WTC11 (cell line): ENCODE results near the gene PLXND1. TPM values are rescaled to one million over a fixed set of nuclear protein-coding genes. Genes with fewer than 3 reads are reported as not detected.

Source experiments
- ATAC-seq: fragments of 200-7000 bp; cut with Tn5 transposase; 2 replicates; pipeline ENCODE4 v1.10.0; 2021; ENCODE audit warnings: mild to moderate bottlenecking, moderate library complexity
- CTCF ChIA-PET: fragments of 300-600 bp; sonication (Branson Sonifier 250); formaldehyde crosslinking; loops from one replicate; lab custom pipeline; 2021; ENCODE audit warnings: antibody characterized with exemption; lab: Charles Lee
- POLR2A ChIA-PET: fragments of 350-600 bp; sonication (Branson Sonifier 250); formaldehyde crosslinking; loops from one replicate; lab custom pipeline; 2021; ENCODE audit warnings: antibody characterized with exemption; lab: Charles Lee
- DNase-seq: peaks from one replicate; pipeline ENCODE4 v3.0.0; 2021; ENCODE audit warnings: low spot score
- H3K27ac Mint-ChIP-seq: 2 replicates; pipeline ENCODE4 v1.8.0; 2021; ENCODE audit warnings: mixed read lengths
- H3K27me3 Mint-ChIP-seq: 2 replicates; pipeline ENCODE4 v1.8.0; 2021; ENCODE audit warnings: low read depth, mild to moderate bottlenecking, moderate library complexity, mixed read lengths
- H3K36me3 Mint-ChIP-seq: 2 replicates; pipeline ENCODE4 v1.8.0; 2021; ENCODE audit warnings: mixed read lengths
- H3K4me1 Mint-ChIP-seq: 2 replicates; pipeline ENCODE4 v1.8.0; 2022; ENCODE audit warnings: mixed read lengths
- H3K4me3 Mint-ChIP-seq: 2 replicates; pipeline ENCODE4 v1.8.0; 2021; ENCODE audit warnings: mild to moderate bottlenecking, moderate library complexity, mixed read lengths
- H3K9me3 Mint-ChIP-seq: 2 replicates; pipeline ENCODE4 v1.8.0; 2021; ENCODE audit warnings: mixed read lengths
- ELF4 ChIP-seq: sonication (generic); formaldehyde crosslinking; IDR thresholded peaks from 2 replicates; pipeline ENCODE4 v1.8.1; 2022; ENCODE audit warnings: low read depth, mild to moderate bottlenecking, moderate library complexity, missing genetic modification reagents
- ESRRA ChIP-seq: sonication (generic); formaldehyde crosslinking; IDR thresholded peaks from 2 replicates; pipeline ENCODE4 v1.8.1; 2022; ENCODE audit warnings: mild to moderate bottlenecking, missing genetic modification reagents, borderline replicate concordance
- FOXK1 ChIP-seq: sonication (generic); formaldehyde crosslinking; IDR thresholded peaks from 2 replicates; pipeline ENCODE4 v1.8.0; 2022; ENCODE audit warnings: mild to moderate bottlenecking, moderate library complexity, missing genetic modification reagents
- GABPB1 ChIP-seq: sonication (generic); formaldehyde crosslinking; IDR thresholded peaks from 2 replicates; pipeline ENCODE4 v1.8.1; 2023; ENCODE audit warnings: mild to moderate bottlenecking, missing genetic modification reagents
- GRHL2 ChIP-seq: fragments of 250-450 bp; sonication (Bioruptor Pico); IDR thresholded peaks from 2 replicates; pipeline ENCODE4 v1.8.0; 2022; ENCODE audit warnings: mild to moderate bottlenecking, moderate library complexity; ENCODE audit not compliant: insufficient replicate concordance, severe bottlenecking
- HMGA2 ChIP-seq: fragments of 250-450 bp; sonication (Bioruptor Pico); IDR thresholded peaks from 2 replicates; pipeline ENCODE4 v1.4.0; 2021; ENCODE audit warnings: mild to moderate bottlenecking, moderate library complexity
- JAZF1 ChIP-seq: fragments of 250-450 bp; sonication (Bioruptor Pico); IDR thresholded peaks from 2 replicates; pipeline ENCODE4 v1.9.0; 2021; ENCODE audit warnings: moderate library complexity, mild to moderate bottlenecking, inconsistent platforms
- KAT7 ChIP-seq: sonication (generic); formaldehyde crosslinking; IDR thresholded peaks from 2 replicates; pipeline ENCODE4 v1.8.1; 2023; ENCODE audit warnings: missing genetic modification reagents, mild to moderate bottlenecking, borderline replicate concordance
- MYBL2 ChIP-seq: sonication (generic); formaldehyde crosslinking; IDR thresholded peaks from 2 replicates; pipeline ENCODE4 v1.8.1; 2023; ENCODE audit warnings: mild to moderate bottlenecking, moderate library complexity, missing genetic modification reagents
- NFATC4 ChIP-seq: fragments of 250-450 bp; sonication (Bioruptor Pico); IDR thresholded peaks from 2 replicates; pipeline ENCODE4 v1.9.0; 2021; ENCODE audit warnings: mild to moderate bottlenecking
- NFE2L1 ChIP-seq: sonication (generic); formaldehyde crosslinking; IDR thresholded peaks from 2 replicates; pipeline ENCODE4 v1.8.1; 2023; ENCODE audit warnings: missing genetic modification reagents
- NFYB ChIP-seq: sonication (generic); formaldehyde crosslinking; conservative IDR thresholded peaks from 2 replicates; pipeline ENCODE4 v1.8.0; 2022; ENCODE audit warnings: low read depth, missing genetic modification reagents
- NR1H2 ChIP-seq: sonication (generic); formaldehyde crosslinking; IDR thresholded peaks from 2 replicates; pipeline ENCODE4 v1.9.0; 2021; ENCODE audit warnings: mild to moderate bottlenecking, moderate library complexity, missing genetic modification reagents
- NR2C2 ChIP-seq: sonication (generic); formaldehyde crosslinking; IDR thresholded peaks from 2 replicates; pipeline ENCODE4 v1.8.0; 2022; ENCODE audit warnings: mild to moderate bottlenecking, missing genetic modification reagents
- NR3C1 ChIP-seq: sonication (generic); formaldehyde crosslinking; conservative IDR thresholded peaks from 2 replicates; pipeline ENCODE4 v1.8.1; 2023; ENCODE audit warnings: low read depth, mild to moderate bottlenecking, missing genetic modification reagents
- OVOL2 ChIP-seq: fragments of 250-450 bp; sonication (Bioruptor Pico); IDR thresholded peaks from 2 replicates; pipeline ENCODE4 v1.9.0; 2021; ENCODE audit warnings: mild to moderate bottlenecking, borderline replicate concordance
- SMAD3 ChIP-seq: sonication (generic); formaldehyde crosslinking; IDR thresholded peaks from 2 replicates; pipeline ENCODE4 v1.8.0; 2022; ENCODE audit warnings: missing genetic modification reagents, mild to moderate bottlenecking, borderline replicate concordance
- TEAD1 ChIP-seq: sonication (generic); formaldehyde crosslinking; IDR thresholded peaks from 2 replicates; pipeline ENCODE4 v1.8.0; 2022; ENCODE audit warnings: mild to moderate bottlenecking, missing genetic modification reagents
- TEAD4 ChIP-seq: sonication (generic); formaldehyde crosslinking; IDR thresholded peaks from 2 replicates; pipeline ENCODE4 v1.8.0; 2022; ENCODE audit warnings: mild to moderate bottlenecking, missing genetic modification reagents
- ZNF138 ChIP-seq: sonication (generic); formaldehyde crosslinking; conservative IDR thresholded peaks from 2 replicates; pipeline ENCODE4 v1.8.1; 2022; ENCODE audit warnings: mild to moderate bottlenecking, moderate library complexity, missing genetic modification reagents
- ZNF219 ChIP-seq: sonication (generic); formaldehyde crosslinking; IDR thresholded peaks from 2 replicates; pipeline ENCODE4 v1.8.0; 2023; ENCODE audit warnings: missing genetic modification reagents, mild to moderate bottlenecking, borderline replicate concordance
- ZNF396 ChIP-seq: fragments of 250-450 bp; sonication (Bioruptor Pico); IDR thresholded peaks from 2 replicates; pipeline ENCODE4 v1.8.0; 2021; ENCODE audit warnings: mild to moderate bottlenecking, moderate library complexity, borderline replicate concordance
- total RNA-seq: library from RNA; stranded (reverse); gene quantifications from 3 replicates; pipeline ENCODE4 v1.2.3, GENCODE V29; 2021
- TF ChIP-seq, protein P1 (sequence below): fragments of 250-450 bp; sonication (Bioruptor Pico); IDR thresholded peaks from 2 replicates; pipeline ENCODE4 v1.8.0; 2021; ENCODE audit warnings: mild to moderate bottlenecking
- TF ChIP-seq, protein P2 (sequence below): sonication (generic); formaldehyde crosslinking; IDR thresholded peaks from 2 replicates; pipeline ENCODE4 v1.8.1; 2022; ENCODE audit warnings: mild to moderate bottlenecking, moderate library complexity, missing genetic modification reagents
- TF ChIP-seq, protein P3 (sequence below): sonication (generic); formaldehyde crosslinking; IDR thresholded peaks from 2 replicates; pipeline ENCODE4 v1.8.0; 2023; ENCODE audit warnings: missing genetic modification reagents
- TF ChIP-seq, protein P4 (sequence below): fragments of 250-450 bp; sonication (Bioruptor Pico); IDR thresholded peaks from 2 replicates; pipeline ENCODE4 v2.1.2; 2022; ENCODE audit warnings: mild to moderate bottlenecking, moderate library complexity
- TF ChIP-seq, protein P5 (sequence below): sonication (generic); formaldehyde crosslinking; IDR thresholded peaks from 2 replicates; pipeline ENCODE4 v1.8.1; 2023; ENCODE audit warnings: mild to moderate bottlenecking, moderate library complexity, missing genetic modification reagents
- TF ChIP-seq, protein P6 (sequence below): sonication (generic); formaldehyde crosslinking; IDR thresholded peaks from 2 replicates; pipeline ENCODE4 v1.8.1; 2023; ENCODE audit warnings: mild to moderate bottlenecking, missing genetic modification reagents, moderate library complexity

The PLXND1 gene
- total RNA-seq, 1 experiment from 2014 or later: 56.7 TPM

DNA sequence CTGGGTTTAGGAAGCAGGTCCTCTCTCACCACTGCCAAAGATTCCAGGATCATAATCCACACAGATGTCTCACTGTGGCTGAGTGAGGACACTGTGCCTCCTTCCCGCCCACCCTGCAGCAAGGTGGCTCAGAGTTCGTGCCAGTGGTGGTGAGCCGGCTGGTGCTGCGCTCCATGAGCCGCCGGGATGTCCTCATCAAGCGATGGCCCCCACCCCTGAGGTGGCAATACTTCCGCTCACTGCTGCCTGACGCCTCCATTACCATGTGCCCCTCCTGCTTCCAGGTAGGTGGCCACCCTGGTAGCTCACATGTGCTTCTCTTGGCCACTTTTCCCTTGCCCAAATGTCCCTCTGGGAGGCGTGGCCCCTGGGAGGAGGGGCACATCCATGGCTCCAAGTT is 87.0 kb downstream of the PLXND1 start:
- CTCF ChIA-PET: interaction anchor here (0.6 kb wide), 1 partner anchor 11 kb away, joined by 3 read pairs; no protein-coding TSS in a partner anchor
- H3K27me3 Mint-ChIP-seq: no peaks in the 10 kb centered on the region
- H3K9me3 Mint-ChIP-seq: no peaks in the 10 kb centered on the region
- 0 out of 2 replicates have a peak, but pooled peaks cover 2% of the 10 kb centered on the region for H3K4me1 Mint-ChIP-seq
- no peak for ATAC-seq
- no peak for DNase-seq
- no peaks in the 10 kb centered on the region; the same call in 1 of the 2 replicates for H3K36me3 Mint-ChIP-seq
- no peak overlapping the region for H3K4me3 Mint-ChIP-seq
- H3K27ac Mint-ChIP-seq: no peak overlapping the region
- POLR2A ChIA-PET: no interaction called here
- TF ChIP-seq SMAD3 (CRISPR knock-in tag) (no peak), GABPB1 (CRISPR knock-in tag) (no peak), NFYB (no peak), JAZF1 (CRISPR knock-in tag) (no peak), TEAD1 (CRISPR knock-in tag) (no peak), HMGA2 (CRISPR knock-in tag) (no peak), NR2C2 (CRISPR knock-in tag) (no peak), KAT7 (CRISPR knock-in tag) (no peak), NR1H2 (CRISPR knock-in tag) (no peak), ESRRA (CRISPR knock-in tag) (no peak), ZNF396 (CRISPR knock-in tag) (no peak), NFATC4 (CRISPR knock-in tag) (no peak), GRHL2 (no peak), ZNF138 (no peak)
- TF ChIP-seq, protein P1, sequence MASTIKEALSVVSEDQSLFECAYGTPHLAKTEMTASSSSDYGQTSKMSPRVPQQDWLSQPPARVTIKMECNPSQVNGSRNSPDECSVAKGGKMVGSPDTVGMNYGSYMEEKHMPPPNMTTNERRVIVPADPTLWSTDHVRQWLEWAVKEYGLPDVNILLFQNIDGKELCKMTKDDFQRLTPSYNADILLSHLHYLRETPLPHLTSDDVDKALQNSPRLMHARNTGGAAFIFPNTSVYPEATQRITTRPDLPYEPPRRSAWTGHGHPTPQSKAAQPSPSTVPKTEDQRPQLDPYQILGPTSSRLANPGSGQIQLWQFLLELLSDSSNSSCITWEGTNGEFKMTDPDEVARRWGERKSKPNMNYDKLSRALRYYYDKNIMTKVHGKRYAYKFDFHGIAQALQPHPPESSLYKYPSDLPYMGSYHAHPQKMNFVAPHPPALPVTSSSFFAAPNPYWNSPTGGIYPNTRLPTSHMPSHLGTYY (CRISPR knock-in tag): no peak
- TF ChIP-seq, protein P2, sequence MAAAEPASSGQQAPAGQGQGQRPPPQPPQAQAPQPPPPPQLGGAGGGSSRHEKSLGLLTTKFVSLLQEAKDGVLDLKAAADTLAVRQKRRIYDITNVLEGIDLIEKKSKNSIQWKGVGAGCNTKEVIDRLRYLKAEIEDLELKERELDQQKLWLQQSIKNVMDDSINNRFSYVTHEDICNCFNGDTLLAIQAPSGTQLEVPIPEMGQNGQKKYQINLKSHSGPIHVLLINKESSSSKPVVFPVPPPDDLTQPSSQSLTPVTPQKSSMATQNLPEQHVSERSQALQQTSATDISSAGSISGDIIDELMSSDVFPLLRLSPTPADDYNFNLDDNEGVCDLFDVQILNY (CRISPR knock-in tag): no peak
- TF ChIP-seq, protein P3, sequence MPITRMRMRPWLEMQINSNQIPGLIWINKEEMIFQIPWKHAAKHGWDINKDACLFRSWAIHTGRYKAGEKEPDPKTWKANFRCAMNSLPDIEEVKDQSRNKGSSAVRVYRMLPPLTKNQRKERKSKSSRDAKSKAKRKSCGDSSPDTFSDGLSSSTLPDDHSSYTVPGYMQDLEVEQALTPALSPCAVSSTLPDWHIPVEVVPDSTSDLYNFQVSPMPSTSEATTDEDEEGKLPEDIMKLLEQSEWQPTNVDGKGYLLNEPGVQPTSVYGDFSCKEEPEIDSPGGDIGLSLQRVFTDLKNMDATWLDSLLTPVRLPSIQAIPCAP: no peak
- TF ChIP-seq, protein P4, sequence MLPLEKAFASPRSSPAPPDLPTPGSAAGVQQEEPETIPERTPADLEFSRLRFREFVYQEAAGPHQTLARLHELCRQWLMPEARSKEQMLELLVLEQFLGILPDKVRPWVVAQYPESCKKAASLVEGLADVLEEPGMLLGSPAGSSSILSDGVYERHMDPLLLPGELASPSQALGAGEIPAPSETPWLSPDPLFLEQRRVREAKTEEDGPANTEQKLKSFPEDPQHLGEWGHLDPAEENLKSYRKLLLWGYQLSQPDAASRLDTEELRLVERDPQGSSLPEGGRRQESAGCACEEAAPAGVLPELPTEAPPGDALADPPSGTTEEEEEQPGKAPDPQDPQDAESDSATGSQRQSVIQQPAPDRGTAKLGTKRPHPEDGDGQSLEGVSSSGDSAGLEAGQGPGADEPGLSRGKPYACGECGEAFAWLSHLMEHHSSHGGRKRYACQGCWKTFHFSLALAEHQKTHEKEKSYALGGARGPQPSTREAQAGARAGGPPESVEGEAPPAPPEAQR (CRISPR knock-in tag): no peak

DNA sequence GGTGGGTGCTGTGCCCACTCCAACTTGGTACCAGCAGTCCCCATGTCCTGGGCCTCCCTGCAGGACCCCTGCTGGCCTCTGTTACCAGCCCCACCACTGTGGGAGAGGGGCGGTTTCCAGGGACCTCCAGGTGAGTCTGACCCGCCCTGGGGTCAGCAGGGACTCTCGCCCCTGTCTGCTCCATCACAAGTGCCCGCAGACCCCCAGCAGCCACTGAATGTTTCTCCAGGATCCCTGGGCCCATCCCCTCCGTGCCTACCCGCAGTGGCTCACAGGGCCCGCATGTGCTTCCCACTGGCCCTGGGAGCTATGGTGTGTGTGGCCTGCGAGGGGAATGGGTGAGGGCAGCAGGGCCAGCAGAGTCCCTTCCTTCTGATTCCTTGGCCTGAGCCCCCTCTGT is 87.9 kb downstream of the PLXND1 start:
- Mint-ChIP-seq H3K4me3 (no peak overlapping the region), H3K9me3 (no peaks in the 10 kb centered on the region), H3K27ac (no peak overlapping the region), H3K27me3 (no peaks in the 10 kb centered on the region), H3K36me3 (no peaks in the 10 kb centered on the region; the same call in 1 of the 2 replicates), H3K4me1 (0 out of 2 replicates have a peak, but pooled peaks cover 2% of the 10 kb centered on the region)
- ATAC-seq (no peak), DNase-seq (no peak)
- TF ChIP-seq, protein P5, sequence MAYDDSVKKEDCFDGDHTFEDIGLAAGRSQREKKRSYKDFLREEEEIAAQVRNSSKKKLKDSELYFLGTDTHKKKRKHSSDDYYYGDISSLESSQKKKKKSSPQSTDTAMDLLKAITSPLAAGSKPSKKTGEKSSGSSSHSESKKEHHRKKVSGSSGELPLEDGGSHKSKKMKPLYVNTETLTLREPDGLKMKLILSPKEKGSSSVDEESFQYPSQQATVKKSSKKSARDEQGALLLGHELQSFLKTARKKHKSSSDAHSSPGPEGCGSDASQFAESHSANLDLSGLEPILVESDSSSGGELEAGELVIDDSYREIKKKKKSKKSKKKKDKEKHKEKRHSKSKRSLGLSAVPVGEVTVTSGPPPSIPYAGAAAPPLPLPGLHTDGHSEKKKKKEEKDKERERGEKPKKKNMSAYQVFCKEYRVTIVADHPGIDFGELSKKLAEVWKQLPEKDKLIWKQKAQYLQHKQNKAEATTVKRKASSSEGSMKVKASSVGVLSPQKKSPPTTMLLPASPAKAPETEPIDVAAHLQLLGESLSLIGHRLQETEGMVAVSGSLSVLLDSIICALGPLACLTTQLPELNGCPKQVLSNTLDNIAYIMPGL: no peak
- TF ChIP-seq ZNF219 (CRISPR knock-in tag): no peak
- no peak for TF ChIP-seq MYBL2 (CRISPR knock-in tag)
- no peak for TF ChIP-seq NFE2L1
- no peak for TF ChIP-seq ZNF138
- no peak for TF ChIP-seq TEAD4 (CRISPR knock-in tag)
- TF ChIP-seq NFATC4 (CRISPR knock-in tag): no peak
- TF ChIP-seq ELF4: no peak
- no peak for TF ChIP-seq TEAD1 (CRISPR knock-in tag)
- TF ChIP-seq JAZF1 (CRISPR knock-in tag): no peak
- TF ChIP-seq, protein P6, sequence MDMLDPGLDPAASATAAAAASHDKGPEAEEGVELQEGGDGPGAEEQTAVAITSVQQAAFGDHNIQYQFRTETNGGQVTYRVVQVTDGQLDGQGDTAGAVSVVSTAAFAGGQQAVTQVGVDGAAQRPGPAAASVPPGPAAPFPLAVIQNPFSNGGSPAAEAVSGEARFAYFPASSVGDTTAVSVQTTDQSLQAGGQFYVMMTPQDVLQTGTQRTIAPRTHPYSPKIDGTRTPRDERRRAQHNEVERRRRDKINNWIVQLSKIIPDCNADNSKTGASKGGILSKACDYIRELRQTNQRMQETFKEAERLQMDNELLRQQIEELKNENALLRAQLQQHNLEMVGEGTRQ (CRISPR knock-in tag): no peak
- TF ChIP-seq FOXK1 (CRISPR knock-in tag): no peak
- TF ChIP-seq NR3C1 (CRISPR knock-in tag): no peak
- TF ChIP-seq OVOL2 (CRISPR knock-in tag): no peak
- CTCF ChIA-PET: interaction anchor here (1.0 kb wide), 1 partner anchor 135 kb away, joined by 3 read pairs; no protein-coding TSS in a partner anchor
- POLR2A ChIA-PET: no interaction called here
